IMR-90 (cell line): ENCODE results near the gene FN1. TPM values are rescaled to one million over a fixed set of nuclear protein-coding genes. Genes with fewer than 3 reads are reported as not detected.

ENCODE experiments used
- ATAC-seq: fragments of 200-7000 bp; cut with Tn5 transposase; 2 replicates; pipeline ENCODE4 v1.9.1; 2020; ENCODE audit warnings: low read depth, mild to moderate bottlenecking, moderate library complexity
- BruUV-seq: library from RNA; stranded (reverse); fragments of 400-500 nt; replicated peaks from 2 replicates; lab custom pipeline; 2021; lab: Mats Ljungman, UMichigan
- CTCF ChIA-PET: fragments of 300-600 bp; formaldehyde crosslinking; extraction: SDS; loops from one replicate; lab custom pipeline; 2021; ENCODE audit warnings: antibody characterized with exemption; lab: Yijun Ruan, JAX
- POLR2A ChIA-PET: fragments of 300-600 bp; sonication (Branson Sonifier 250); formaldehyde crosslinking; loops from one replicate; lab custom pipeline; 2022; ENCODE audit warnings: antibody characterized with exemption; ENCODE audit not compliant: unreplicated experiment; lab: Charles Lee
- DNase-seq: peaks from one replicate; pipeline ENCODE4 v3.0.0; 2013
- H2AFZ ChIP-seq: replicated peaks from 2 replicates; pipeline ENCODE3; 2013; ENCODE audit warnings: low read length, mild to moderate bottlenecking; ENCODE audit not compliant: poor library complexity
- H2AK5ac ChIP-seq: 2 replicates; pipeline ENCODE4 v1.6.1; 2013; ENCODE audit warnings: low read depth, low read length, inconsistent platforms
- H2AK9ac ChIP-seq: replicated peaks from 2 replicates; pipeline ENCODE3; 2013; ENCODE audit warnings: mild to moderate bottlenecking, low read depth, low read length, moderate library complexity; ENCODE audit not compliant: poor library complexity
- H2BK120ac ChIP-seq: 2 replicates; pipeline ENCODE4 v1.6.1; 2013; ENCODE audit warnings: low read depth, low read length, inconsistent platforms
- H2BK15ac ChIP-seq: 3 replicates; pipeline ENCODE4 v1.6.1; 2013; ENCODE audit warnings: low read depth, low read length, inconsistent platforms
- H2BK20ac ChIP-seq: 2 replicates; pipeline ENCODE4 v1.6.1; 2013; ENCODE audit warnings: low read depth, mild to moderate bottlenecking, inconsistent platforms, low read length, moderate library complexity
- H2BK5ac ChIP-seq: 2 replicates; pipeline ENCODE4 v1.6.1; 2013; ENCODE audit warnings: mild to moderate bottlenecking, low read depth, low read length, inconsistent platforms; ENCODE audit not compliant: poor library complexity, severe bottlenecking
- H3K14ac ChIP-seq: replicated peaks from 2 replicates; pipeline ENCODE4 v1.6.1; 2013; ENCODE audit warnings: low read depth, low read length, inconsistent platforms
- H3K18ac ChIP-seq: 2 replicates; pipeline ENCODE4 v1.6.1; 2013; ENCODE audit warnings: low read depth, low read length, control low read depth
- H3K23ac ChIP-seq: 2 replicates; pipeline ENCODE4 v1.6.1; 2013; ENCODE audit warnings: low read depth, low read length, inconsistent platforms
- H3K27ac ChIP-seq: 2 replicates; pipeline ENCODE4 v1.5.1; 2013; ENCODE audit warnings: mild to moderate bottlenecking, control low read depth, low read length; ENCODE audit not compliant: insufficient read depth
- H3K27me3 ChIP-seq: 2 replicates; pipeline ENCODE4 v1.6.1; 2013; ENCODE audit warnings: low read length; ENCODE audit not compliant: control insufficient read depth, insufficient read depth
- H3K36me3 ChIP-seq: 2 replicates; pipeline ENCODE4 v1.6.1; 2013; ENCODE audit warnings: low read length, mixed read lengths; ENCODE audit not compliant: control insufficient read depth, insufficient read depth
- H3K4ac ChIP-seq: 2 replicates; pipeline ENCODE4 v1.6.1; 2013; ENCODE audit warnings: low read depth, low read length, inconsistent platforms
- H3K4me1 ChIP-seq: 2 replicates; pipeline ENCODE4 v1.6.1; 2013; ENCODE audit warnings: low read length, mixed read lengths; ENCODE audit not compliant: control insufficient read depth, insufficient read depth
- H3K4me2 ChIP-seq: 2 replicates; pipeline ENCODE4 v1.6.1; 2013; ENCODE audit warnings: low read depth, mild to moderate bottlenecking, control low read depth, low read length, moderate library complexity
- H3K4me3 ChIP-seq: 2 replicates; pipeline ENCODE4 v1.5.1; 2013; ENCODE audit warnings: low read depth, mild to moderate bottlenecking, control low read depth, low read length, moderate library complexity; ENCODE audit not compliant: insufficient read depth
- H3K56ac ChIP-seq: 2 replicates; pipeline ENCODE4 v1.6.1; 2013; ENCODE audit warnings: low read length, inconsistent platforms; ENCODE audit not compliant: insufficient read depth; ENCODE audit errors: extremely low read depth
- H3K79me1 ChIP-seq, 2 experiments: 2 replicates each; pipeline ENCODE4 v1.6.1; 2013; ENCODE audit warnings: low read length in 2 of 2, inconsistent platforms in 1 of 2, low read depth in 1 of 2
- H3K9ac ChIP-seq: 2 replicates; pipeline ENCODE4 v1.6.1; 2013; ENCODE audit warnings: low read depth, low read length, control low read depth
- H3K9me1 ChIP-seq: 2 replicates; pipeline ENCODE4 v1.6.1; 2013; ENCODE audit warnings: low read length, inconsistent platforms; ENCODE audit not compliant: insufficient read depth
- H3K9me3 ChIP-seq: 2 replicates; pipeline ENCODE4 v1.6.1; 2013; ENCODE audit warnings: low read length; ENCODE audit not compliant: control insufficient read depth, insufficient read depth
- H4K20me1 ChIP-seq: 2 replicates; pipeline ENCODE4 v1.6.1; 2013; ENCODE audit warnings: low read length, inconsistent platforms; ENCODE audit not compliant: insufficient read depth
- H4K5ac ChIP-seq: 2 replicates; pipeline ENCODE4 v1.6.1; 2013; ENCODE audit warnings: mild to moderate bottlenecking, low read depth, low read length, control low read depth
- H4K8ac ChIP-seq, 2 experiments: 2 replicates each; pipeline ENCODE4 v1.6.1; 2013; ENCODE audit warnings: low read depth in 2 of 2, low read length in 2 of 2, control low read depth in 1 of 2, inconsistent platforms in 1 of 2
- H4K91ac ChIP-seq: 2 replicates; pipeline ENCODE4 v1.6.1; 2013; ENCODE audit warnings: low read depth, low read length, inconsistent platforms; ENCODE audit not compliant: insufficient read depth
- BHLHE40 ChIP-seq: fragments of 150-350 bp; IDR thresholded peaks from 2 replicates; pipeline ENCODE4 v1.6.1; 2016; ENCODE audit warnings: mild to moderate bottlenecking, low read depth, low read length
- CEBPB ChIP-seq: IDR thresholded peaks from 2 replicates; pipeline ENCODE4 v1.6.1; 2012; ENCODE audit warnings: low read depth, low read length, improper control_type of control experiment
- CTCF ChIP-seq: conservative IDR thresholded peaks from 2 replicates; pipeline ENCODE4 v1.5.1; 2012; ENCODE audit warnings: mild to moderate bottlenecking, low read depth, low read length, improper control_type of control experiment
- ELK1 ChIP-seq: fragments of 150-350 bp; IDR thresholded peaks from 2 replicates; pipeline ENCODE4 v1.6.1; 2016; ENCODE audit warnings: low read depth, mild to moderate bottlenecking, low read length, moderate library complexity, borderline replicate concordance
- MAFK ChIP-seq: IDR thresholded peaks from 2 replicates; pipeline ENCODE4 v1.6.1; 2012; ENCODE audit warnings: low read depth, low read length, improper control_type of control experiment
- MAZ ChIP-seq: IDR thresholded peaks from 2 replicates; pipeline ENCODE4 v1.6.1; 2012; ENCODE audit warnings: low read depth, mild to moderate bottlenecking, low read length, improper control_type of control experiment, moderate library complexity, borderline replicate concordance
- NFE2L2 ChIP-seq: fragments of 150-350 bp; IDR thresholded peaks from 2 replicates; pipeline ENCODE4 v1.6.1; 2016; ENCODE audit warnings: low read depth, mild to moderate bottlenecking, low read length
- RAD21 ChIP-seq: IDR thresholded peaks from 2 replicates; pipeline ENCODE4 v1.6.1; 2012; ENCODE audit warnings: low read length, improper control_type of control experiment
- RFX5 ChIP-seq: IDR thresholded peaks from 2 replicates; pipeline ENCODE4 v1.8.0; 2012; ENCODE audit warnings: low read depth, mild to moderate bottlenecking, low read length, moderate library complexity
- SMC3 ChIP-seq: fragments of 150-350 bp; IDR thresholded peaks from 2 replicates; pipeline ENCODE4 v1.6.1; 2016; ENCODE audit warnings: low read depth, mild to moderate bottlenecking, antibody characterized with exemption, low read length, moderate library complexity
- WGBS, 2 experiments: methylation state at CpG; one replicate each; pipeline versions ENCODE4 v1.1.5 to v1.1.7; 2013; ENCODE audit warnings: missing lambda C conversion rate in 2 of 2; ENCODE audit not compliant: insufficient read length in 1 of 2; ENCODE audit errors: extremely low coverage in 2 of 2; 5-methylcytosine and 5-hydroxymethylcytosine counted together
- dilution Hi-C: fragments of 300-500 bp; cut with HindIII; formaldehyde crosslinking; loops from one replicate; pipeline ENCODE4 v1.14.3; 2018; ENCODE audit warnings: low sequenced_read_pairs; ENCODE audit not compliant: unreplicated experiment
- in situ Hi-C: fragments of 300-500 bp; cut with MboI; formaldehyde crosslinking; loops from 3 replicates; pipeline ENCODE4 v1.14.3; 2019; ENCODE audit warnings: low sequenced_read_pairs, inconsistent platforms, mixed read lengths
- intact Hi-C: fragments of 100-400 bp; cut with micrococcal nuclease; formaldehyde crosslinking; loops from 2 replicates; pipeline ENCODE4 v1.10.0; 2022
- polyA plus RNA-seq, 3 experiments: library from polyadenylated mRNA; depleted of rRNA; stranded (reverse); fragments of >200 nt; gene quantifications; 2 replicates each; pipeline ENCODE4 v1.2.3, GENCODE V29; 2012; ENCODE audit warnings: low replicate concordance in 1 of 3
- total RNA-seq: library from RNA; depleted of rRNA; stranded (reverse); fragments of >200 nt; gene quantifications from 2 replicates; pipeline ENCODE4 v1.2.3, GENCODE V29; 2012
- TF ChIP-seq, protein P1 (sequence below): fragments of 150-350 bp; IDR thresholded peaks from 2 replicates; pipeline ENCODE4 v1.6.1; 2017; ENCODE audit warnings: mild to moderate bottlenecking, antibody characterized with exemption, low read length, low read depth

Gene FN1
- total and polyA plus RNA-seq, 2 of the 4 experiments (the other 2 are of a cell fraction) = 8,243 to 13,004 TPM

DNA sequence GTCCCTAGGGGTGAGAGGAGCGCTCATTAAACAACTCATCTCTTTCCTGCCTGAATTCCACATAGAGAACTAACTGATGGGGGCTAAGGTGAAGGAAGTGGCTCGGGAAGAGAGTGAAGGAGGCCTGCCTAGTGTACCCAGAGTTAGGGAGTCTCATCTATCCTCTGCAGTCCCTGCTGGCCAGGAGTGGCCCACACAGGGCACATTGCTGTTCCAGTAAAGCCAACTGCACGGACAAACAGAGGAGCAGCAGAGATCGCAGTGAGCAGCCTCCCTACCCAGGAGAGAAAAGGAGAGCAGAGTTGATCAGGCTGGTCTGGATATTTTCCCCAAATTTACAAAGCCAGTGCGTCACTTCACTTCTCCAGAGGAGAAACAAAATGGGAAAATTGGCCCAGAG, 16.9 kb upstream of the FN1 start:
- intact Hi-C loops = loop anchor here (5.0 kb wide), 1 partner anchor 260 kb away; no protein-coding TSS in a partner anchor
- no peak for TF ChIP-seq CTCF
- TF ChIP-seq ELK1 = no peak
- no peak for TF ChIP-seq MAFK
- TF ChIP-seq CEBPB = no peak
- no peak for TF ChIP-seq BHLHE40
- no peak for TF ChIP-seq NFE2L2
- no peak for TF ChIP-seq RFX5
- no peak for TF ChIP-seq MAZ
- TF ChIP-seq RAD21 = no peak
- TF ChIP-seq SMC3 = no peak
- TF ChIP-seq, protein P1, sequence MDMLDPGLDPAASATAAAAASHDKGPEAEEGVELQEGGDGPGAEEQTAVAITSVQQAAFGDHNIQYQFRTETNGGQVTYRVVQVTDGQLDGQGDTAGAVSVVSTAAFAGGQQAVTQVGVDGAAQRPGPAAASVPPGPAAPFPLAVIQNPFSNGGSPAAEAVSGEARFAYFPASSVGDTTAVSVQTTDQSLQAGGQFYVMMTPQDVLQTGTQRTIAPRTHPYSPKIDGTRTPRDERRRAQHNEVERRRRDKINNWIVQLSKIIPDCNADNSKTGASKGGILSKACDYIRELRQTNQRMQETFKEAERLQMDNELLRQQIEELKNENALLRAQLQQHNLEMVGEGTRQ = no peak
- H3K4ac ChIP-seq = peak overlapping the region; percentile 29; the same call in 1 of the 2 replicates
- H4K8ac ChIP-seq = no peak overlapping the region
- peak overlapping the region; percentile 21; the same call in 1 of the 2 replicates for H2BK120ac ChIP-seq
- H3K9ac ChIP-seq = no peak overlapping the region
- H2AFZ ChIP-seq = peak overlapping the region; percentile 65
- no peaks in the 10 kb centered on the region for H3K9me1 ChIP-seq
- no peaks in the 10 kb centered on the region for H3K27me3 ChIP-seq
- peak overlapping the region; percentile 85; the same call in 1 of the 3 replicates for H2BK15ac ChIP-seq
- peak overlapping the region; percentile 12; the same call in 1 of the 2 replicates for H4K5ac ChIP-seq
- no peak overlapping the region for H3K4me3 ChIP-seq
- WGBS, 2 experiments = 92% methylated on average over 2 of the region's 5 CpGs; no CpG with 5 or more reads in 1 of the 2 experiments
- H4K91ac ChIP-seq = no peak overlapping the region
- DNase-seq = no peak
- CTCF ChIA-PET = interaction anchor here (1.0 kb wide), 1 partner anchor 467 kb away, joined by 3 read pairs; no protein-coding TSS in a partner anchor
- H2AK9ac ChIP-seq = no peak overlapping the region
- no peaks in the 10 kb centered on the region for H4K20me1 ChIP-seq
- H3K23ac ChIP-seq = no peak overlapping the region
- peak overlapping the region; percentile 78; the same call in 1 of the 2 replicates for H3K18ac ChIP-seq
- peak overlapping the region; percentile 40 for H2AK5ac ChIP-seq
- no peak overlapping the region for H3K56ac ChIP-seq
- no TSS peak for BruUV-seq
- no peak overlapping the region for H3K4me2 ChIP-seq
- peak overlapping the region; percentile 55 for H2BK5ac ChIP-seq
- dilution Hi-C loops = no loop called here
- no peaks in the 10 kb centered on the region for H3K79me1 ChIP-seq
- 0 out of 2 replicates have a peak, but pooled peaks cover 3% of the 10 kb centered on the region for H3K9me3 ChIP-seq
- POLR2A ChIA-PET = no interaction called here
- H3K14ac ChIP-seq = peak overlapping the region; percentile 40; the same call in 1 of the 2 replicates
- H3K27ac ChIP-seq = no peak overlapping the region
- no peaks in the 10 kb centered on the region for H3K36me3 ChIP-seq
- peak overlapping the region; percentile 3; the same call in 1 of the 2 replicates for H2BK20ac ChIP-seq
- ATAC-seq = no peak
- in situ Hi-C loops = no loop called here
- no peaks in the 10 kb centered on the region for H3K4me1 ChIP-seq
